Measurements from ENCODE around the gene NUMBL. TPM values are rescaled to one million over a fixed set of nuclear protein-coding genes. Genes with fewer than 3 reads are reported as not detected.
"Not testable (repeated sequence)": the region's sequence is repeated elsewhere in the genome, so short reads cannot be mapped to it uniquely, and the experiment has no call there.

Gene NUMBL
- total and polyA plus RNA-seq, 11 donors: 7.3 to 29.1 (median 10.6) TPM

GRCh38 chr19:40736661-40737060 lies 46.2 kb upstream of the NUMBL start:
- TF ChIP-seq, protein P1, sequence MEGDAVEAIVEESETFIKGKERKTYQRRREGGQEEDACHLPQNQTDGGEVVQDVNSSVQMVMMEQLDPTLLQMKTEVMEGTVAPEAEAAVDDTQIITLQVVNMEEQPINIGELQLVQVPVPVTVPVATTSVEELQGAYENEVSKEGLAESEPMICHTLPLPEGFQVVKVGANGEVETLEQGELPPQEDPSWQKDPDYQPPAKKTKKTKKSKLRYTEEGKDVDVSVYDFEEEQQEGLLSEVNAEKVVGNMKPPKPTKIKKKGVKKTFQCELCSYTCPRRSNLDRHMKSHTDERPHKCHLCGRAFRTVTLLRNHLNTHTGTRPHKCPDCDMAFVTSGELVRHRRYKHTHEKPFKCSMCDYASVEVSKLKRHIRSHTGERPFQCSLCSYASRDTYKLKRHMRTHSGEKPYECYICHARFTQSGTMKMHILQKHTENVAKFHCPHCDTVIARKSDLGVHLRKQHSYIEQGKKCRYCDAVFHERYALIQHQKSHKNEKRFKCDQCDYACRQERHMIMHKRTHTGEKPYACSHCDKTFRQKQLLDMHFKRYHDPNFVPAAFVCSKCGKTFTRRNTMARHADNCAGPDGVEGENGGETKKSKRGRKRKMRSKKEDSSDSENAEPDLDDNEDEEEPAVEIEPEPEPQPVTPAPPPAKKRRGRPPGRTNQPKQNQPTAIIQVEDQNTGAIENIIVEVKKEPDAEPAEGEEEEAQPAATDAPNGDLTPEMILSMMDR (IDR thresholded peaks at IDR 0.05): no peak
- Histone ChIP-seq H3K4me3 (no peak overlapping the region), H3K9me3 (no peaks in the 10 kb centered on the region), H3K36me3 (peaks cover 2 to 92% (median 82%) of the 10 kb centered on the region in 9 donors), H3K4me1 (peaks cover 0 to 24% (median 13%) of the 10 kb centered on the region in 12 donors), H3K27me3 (no peaks in the 10 kb centered on the region), H3K27ac (peak overlapping the region in 4 of 12 donors; percentile 9 to 56 (median 20))
- 87 to 94% (median 91%) methylated on average over 8 to 9 of the region's 9 CpGs for WGBS, 4 donors
- intact Hi-C loops (cut with DNase I): loop anchor here in 1 of 10 donors (5.0 kb wide), 1 partner anchor 64 kb away; no protein-coding TSS in a partner anchor
- ATAC-seq (no peak), DNase-seq (no peak)

- intact Hi-C loops (cut with DNase I): loop anchor here in 1 of 10 donors (5.0 kb wide), 1 partner anchor 63 kb away; no protein-coding TSS in a partner anchor
- WGBS, 4 donors: 95 to 97% (median 95%) methylated on average over 11 of the region's 11 CpGs
- ATAC-seq: no peak
- no peak overlapping the region for H3K27ac ChIP-seq
- DNase-seq: no peak
- H3K4me3 ChIP-seq: no peak overlapping the region
- H3K9me3 ChIP-seq: no peaks in the 10 kb centered on the region
- TF ChIP-seq POLR2A (IDR thresholded peaks at IDR 0.05): no peak
- TF ChIP-seq, protein P1 (IDR thresholded peaks at IDR 0.05): no peak
- H3K4me1 ChIP-seq: peaks cover 0 to 10% (median 2%) of the 10 kb centered on the region in 12 donors
- peaks cover 2 to 100% (median 95%) of the 10 kb centered on the region in 9 donors for H3K36me3 ChIP-seq
- H3K27me3 ChIP-seq: no peaks in the 10 kb centered on the region
These were observed 44.7 kb upstream of the NUMBL start for GRCh38 chr19:40735013-40735771.

DNA sequence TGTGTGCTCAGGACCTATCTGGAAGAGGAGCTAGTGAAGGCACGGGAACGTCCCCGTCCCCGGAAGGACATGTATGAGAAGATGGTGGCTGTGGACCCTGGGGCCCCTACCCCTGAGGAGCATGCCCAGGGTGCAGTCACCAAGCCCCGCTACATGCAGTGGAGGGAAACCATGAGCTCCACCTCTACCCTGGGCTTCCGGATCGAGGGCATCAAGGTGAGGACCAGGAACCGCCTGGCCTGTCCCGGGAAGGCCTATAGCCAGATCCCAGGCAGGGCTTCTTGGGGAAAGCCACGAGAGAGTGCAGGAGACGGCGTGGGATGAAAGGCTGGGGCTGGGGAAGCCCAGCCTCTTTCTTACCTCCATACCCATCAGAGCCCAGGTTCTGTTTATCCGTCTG lies 42.7 kb upstream of the NUMBL start:
- Histone ChIP-seq H3K9me3 (no peaks in the 10 kb centered on the region), H3K36me3 (peaks cover 2 to 100% (median 96%) of the 10 kb centered on the region in 9 donors), H3K4me1 (no peaks in the 10 kb centered on the region), H3K27ac (no peak overlapping the region), H3K4me3 (no peak overlapping the region), H3K27me3 (no peaks in the 10 kb centered on the region)
- intact Hi-C loops (cut with DNase I): no loop called here
- DNase-seq: no peak
- TF ChIP-seq, protein P1 (IDR thresholded peaks at IDR 0.05): no peak
- no peak for TF ChIP-seq POLR2A (IDR thresholded peaks at IDR 0.05)
- WGBS, 4 donors: 90 to 94% (median 93%) methylated on average over 13 of the region's 13 CpGs
- ATAC-seq: no peak

- 95 to 97% (median 96%) methylated on average over 16 of the region's 16 CpGs for WGBS, 4 donors
- H3K27me3 ChIP-seq; H3K27ac ChIP-seq; H3K4me3 ChIP-seq; intact Hi-C loops (cut with DNase I); ATAC-seq; H3K9me3 ChIP-seq; H3K4me1 ChIP-seq; DNase-seq: not testable (repeated sequence)
- H3K36me3 ChIP-seq: peaks cover 2 to 100% (median 97%) of the 10 kb centered on the region in 9 donors
These were observed 41.9 kb upstream of the NUMBL start for GRCh38 chr19:40732304-40732703.

DNA sequence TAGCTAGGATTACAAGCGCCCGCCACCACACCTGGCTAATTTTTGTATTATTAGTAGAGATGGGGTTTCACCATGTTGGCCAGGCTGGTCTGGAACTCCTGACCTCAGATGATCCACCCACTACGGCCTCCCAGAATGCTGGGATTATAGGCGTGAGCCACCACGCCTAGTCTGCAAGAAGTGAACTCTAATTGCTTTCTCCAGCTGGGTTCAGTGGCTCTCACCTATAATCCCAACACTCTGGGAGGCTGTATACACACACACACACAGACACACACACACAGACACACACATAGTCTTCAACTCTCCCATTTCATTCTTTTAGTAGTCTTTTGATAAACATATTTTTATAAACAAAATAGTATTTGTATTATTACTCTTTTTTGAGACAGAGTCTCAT lies 39.6 kb upstream of the NUMBL start:
- H3K4me1 ChIP-seq; intact Hi-C loops (cut with DNase I); H3K4me3 ChIP-seq; H3K9me3 ChIP-seq; DNase-seq; H3K27ac ChIP-seq; ATAC-seq; H3K27me3 ChIP-seq: not testable (repeated sequence)
- 90 to 98% (median 96%) methylated on average over 5 of the region's 5 CpGs for WGBS, 4 donors
- peaks cover 6 to 100% (median 97%) of the 10 kb centered on the region in 9 donors for H3K36me3 ChIP-seq

All from heart left ventricle (tissue), 16 donors.